ENCODE results near the gene RBPJ. TPM values are rescaled to one million over a fixed set of nuclear protein-coding genes. Genes with fewer than 3 reads are reported as not detected.

The RBPJ gene
- total RNA-seq, 4 donors from 2014 or later, result 60.4 to 99.3 (median 78.5) TPM

DNA sequence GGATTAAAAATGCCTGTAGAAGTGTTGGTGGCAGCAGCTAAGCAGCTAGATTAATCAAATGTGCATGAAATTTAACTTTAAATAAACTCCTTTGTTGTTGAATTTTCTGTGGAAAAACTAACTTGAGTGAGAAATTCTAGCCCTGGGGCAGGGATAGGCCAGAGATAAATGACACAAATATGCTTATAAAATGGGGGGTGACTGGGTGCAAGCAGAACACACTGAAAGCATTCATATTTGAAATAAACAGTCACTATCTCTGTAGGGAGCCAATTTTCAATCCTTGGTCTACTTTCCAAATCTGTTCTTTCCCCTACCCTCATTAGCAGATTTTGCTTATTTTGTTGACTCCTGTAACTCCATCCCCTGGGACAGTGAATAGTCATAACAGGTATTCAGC lies 47.9 kb downstream of the RBPJ start:
- Histone ChIP-seq H3K27ac (no peak overlapping the region), H3K36me3 (no peaks in the 10 kb centered on the region), H3K4me3 (replicated peaks in 1 of 3) (no peak overlapping the region), H3K4me1 (peaks cover 4 to 25% of the 10 kb centered on the region in 2 donors), H3K9me3 (no peaks in the 10 kb centered on the region), H3K27me3 (no peaks in the 10 kb centered on the region)
- intact Hi-C loops (cut with DNase I), result no loop called here
- TF ChIP-seq POLR2A (IDR thresholded peaks at IDR 0.05) (no peak), CTCF (IDR thresholded peaks at IDR 0.05) (no peak)
- no peak for DNase-seq

GRCh38 chr4:26369132-26369531 lies 48.3 kb downstream of the RBPJ start:
- TF ChIP-seq POLR2A (IDR thresholded peaks at IDR 0.05), result no peak
- TF ChIP-seq CTCF (IDR thresholded peaks at IDR 0.05), result no peak
- Histone ChIP-seq H3K27me3 (no peaks in the 10 kb centered on the region), H3K9me3 (no peaks in the 10 kb centered on the region), H3K4me1 (peaks cover 4 to 25% of the 10 kb centered on the region in 2 donors), H3K4me3 (replicated peaks in 1 of 3) (no peak overlapping the region), H3K36me3 (no peaks in the 10 kb centered on the region), H3K27ac (no peak overlapping the region)
- intact Hi-C loops (cut with DNase I), result no loop called here
- DNase-seq, result no peak
- WGBS, 2 donors, result 94 to 98% methylated on average over 2 of the region's 2 CpGs

GRCh38 chr4:26369581-26369980 lies 48.8 kb downstream of the RBPJ start:
- no peak for TF ChIP-seq CTCF (IDR thresholded peaks at IDR 0.05)
- TF ChIP-seq POLR2A (IDR thresholded peaks at IDR 0.05), result no peak
- Histone ChIP-seq H3K27me3 (no peaks in the 10 kb centered on the region), H3K4me3 (replicated peaks in 1 of 3) (no peak overlapping the region), H3K36me3 (no peaks in the 10 kb centered on the region), H3K4me1 (peaks cover 4 to 25% of the 10 kb centered on the region in 2 donors), H3K9me3 (no peaks in the 10 kb centered on the region), H3K27ac (no peak overlapping the region)
- intact Hi-C loops (cut with DNase I), result no loop called here
- no peak for DNase-seq

DNA sequence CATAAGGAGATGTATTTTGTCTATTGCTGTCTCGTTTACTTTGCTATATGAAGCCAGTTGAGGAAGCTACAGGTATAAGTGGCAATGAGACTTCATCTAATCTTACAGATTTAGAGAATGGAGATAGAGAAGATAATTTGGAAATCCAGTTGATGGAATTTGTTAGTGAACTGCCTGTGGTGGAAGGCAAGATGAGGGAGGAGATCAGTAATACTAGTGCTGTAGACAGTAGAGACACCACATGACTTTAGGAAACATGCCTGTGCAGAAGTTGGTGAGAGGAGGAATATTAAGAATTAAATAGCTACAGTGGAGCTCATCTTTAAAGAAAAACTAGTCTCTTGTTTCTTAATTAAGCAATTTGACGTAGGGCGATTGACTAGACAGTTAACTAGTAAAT lies 51.3 kb downstream of the RBPJ start:
- no peak overlapping the region for H3K27ac ChIP-seq

More for the DNA sequence above, 51.3 kb downstream of the RBPJ start:
- Histone ChIP-seq H3K4me1 (peaks cover 17 to 25% of the 10 kb centered on the region in 2 donors), H3K4me3 (replicated peaks in 1 of 3) (no peak overlapping the region), H3K27me3 (no peaks in the 10 kb centered on the region), H3K36me3 (no peaks in the 10 kb centered on the region), H3K9me3 (no peaks in the 10 kb centered on the region)
- intact Hi-C loops (cut with DNase I), result no loop called here
- TF ChIP-seq POLR2A (IDR thresholded peaks at IDR 0.05), result no peak
- TF ChIP-seq CTCF (IDR thresholded peaks at IDR 0.05), result no peak
- no peak for DNase-seq
- 96 to 98% methylated on average over 3 of the region's 3 CpGs for WGBS, 2 donors
